ENCODE results near the gene HOXC12.

- TF ChIP-seq RFX5 (IDR thresholded peaks at IDR 0.05; ENCODE audit: low read length) = no peak
- no peak for TF ChIP-seq YY1 (IDR thresholded peaks at IDR 0.05; ENCODE audit: low read depth)
- TF ChIP-seq NRF1 (IDR thresholded peaks at IDR 0.05; ENCODE audit: low read depth, low read length) = no peak
Observed at GRCh38 chr12:53972722-53973235, 18.1 kb downstream of the HOXC12 start, which contains the start of gene HOXC11.
